ENCODE results near the gene KIF26B.

KIF26B gene

DNA sequence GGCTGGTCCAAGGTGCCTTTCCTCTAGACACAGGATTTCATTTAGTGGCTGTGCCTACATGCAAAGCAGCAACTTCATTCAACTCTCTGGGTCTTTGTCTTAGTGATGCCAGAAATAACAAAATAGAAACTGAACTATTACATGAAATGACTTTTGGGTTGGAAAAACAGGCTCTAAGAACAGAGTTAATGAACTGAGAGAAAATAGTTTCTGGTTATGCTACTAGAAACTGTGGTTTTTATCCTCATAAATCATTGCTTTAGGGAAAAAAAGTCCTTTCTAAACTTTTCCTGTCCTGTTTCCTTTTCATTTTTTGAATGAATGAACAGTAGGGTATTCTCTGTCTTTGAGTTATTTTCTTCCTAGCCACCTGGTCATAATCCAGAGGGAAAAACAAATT, 424.0 kb downstream of the KIF26B start:
- no peak for DNase-seq

- no peak for DNase-seq
Observed at GRCh38 chr1:245579881-245580280, 425.1 kb downstream of the KIF26B start.

DNA sequence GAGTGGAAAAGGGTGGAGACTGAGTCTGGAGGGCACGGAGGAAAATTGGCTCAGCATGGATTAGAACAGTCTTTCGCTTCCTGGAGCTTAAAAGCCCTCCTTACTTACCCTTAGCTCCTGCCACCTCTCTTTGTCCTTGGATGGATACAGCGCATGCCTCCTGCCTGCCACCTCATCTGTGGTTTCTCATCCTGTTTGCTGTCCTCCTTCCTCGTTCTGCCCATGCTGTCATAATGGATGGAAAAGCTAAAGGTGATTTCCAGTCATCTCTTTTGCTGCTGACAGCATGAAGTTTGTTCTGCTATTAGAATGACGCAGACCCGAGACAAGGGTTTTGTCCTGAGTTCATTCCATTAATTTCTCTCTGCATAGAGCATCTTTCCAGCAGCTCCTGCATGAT, 425.9 kb downstream of the KIF26B start:
- no peak for DNase-seq

DNA sequence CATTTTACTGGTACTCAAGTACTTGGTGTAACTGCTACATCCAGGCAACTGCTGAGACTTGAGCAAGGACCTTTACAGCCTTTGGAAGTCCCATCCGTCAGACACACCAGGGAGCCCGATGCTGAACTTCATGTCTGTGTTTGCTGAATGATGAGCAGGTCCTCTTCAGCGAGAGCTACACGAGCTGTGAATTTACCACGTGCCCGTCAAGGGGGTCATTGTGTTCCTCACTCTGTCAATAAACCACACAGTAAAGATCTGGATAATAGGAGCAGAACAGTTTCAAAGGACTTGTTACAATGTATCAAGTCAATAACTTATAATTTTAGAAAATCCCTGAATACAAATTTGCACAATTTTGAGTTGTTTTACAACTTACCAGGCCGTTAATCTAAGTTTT, 427.2 kb downstream of the KIF26B start:
- no peak for DNase-seq

DNA sequence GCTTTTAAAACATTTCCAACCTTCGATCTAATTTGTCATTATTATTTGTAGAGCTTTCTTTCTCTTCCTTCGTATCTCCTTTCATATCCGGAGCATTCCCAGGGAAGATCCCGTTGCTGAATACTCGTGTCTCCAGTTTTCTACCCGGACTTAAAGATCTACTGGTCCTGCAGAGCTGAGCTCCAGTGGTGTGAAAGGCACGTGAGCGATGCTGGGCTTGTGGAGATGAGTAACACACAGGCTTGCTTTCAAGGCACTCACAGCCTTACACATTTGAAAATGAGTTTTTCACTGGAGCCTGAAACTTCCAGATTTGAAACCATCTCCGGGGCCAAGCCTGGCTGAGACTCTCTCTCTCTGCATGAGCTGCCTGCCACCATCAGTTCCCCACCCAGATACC, 428.3 kb downstream of the KIF26B start:
- DNase-seq = no peak

DNA sequence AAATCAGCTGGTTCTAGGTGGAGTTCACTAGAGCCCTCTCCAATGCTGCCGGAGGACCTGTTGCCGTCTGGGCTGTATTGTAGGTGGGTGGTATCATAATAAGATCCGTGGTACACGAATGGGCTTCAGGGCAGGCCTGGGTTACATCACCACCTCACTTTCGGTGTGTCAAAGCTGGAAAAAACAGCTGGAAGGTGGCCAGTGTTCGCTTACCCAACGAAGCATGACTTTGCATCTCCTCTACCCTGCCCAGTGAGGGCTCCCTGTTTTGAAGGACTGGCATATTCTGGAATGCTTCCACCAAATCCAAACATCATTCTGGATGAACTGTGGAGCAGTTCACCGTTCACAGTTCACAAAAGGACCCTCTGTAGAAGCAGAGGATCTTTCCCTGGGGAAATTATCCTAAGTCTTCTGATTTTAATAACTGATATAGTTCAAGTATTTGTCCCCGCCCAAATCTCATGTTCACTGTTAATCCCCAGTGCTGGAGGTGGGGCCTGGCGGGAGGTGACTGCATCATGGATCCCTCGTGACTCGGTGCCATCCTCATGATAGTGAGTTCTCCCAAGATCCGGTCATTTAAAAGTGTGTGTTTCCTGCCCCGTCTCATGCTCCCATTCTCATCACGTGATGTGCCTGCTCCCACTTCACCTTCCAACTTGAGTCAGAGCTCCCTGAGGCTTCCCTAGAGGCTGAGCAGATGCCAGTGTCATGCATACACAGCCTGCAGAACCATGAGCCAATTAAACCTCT, 429.0 kb downstream of the KIF26B start:
- no peak for DNase-seq

- DNase-seq = no peak
Observed at GRCh38 chr1:245585252-245585959, 430.6 kb downstream of the KIF26B start.

DNA sequence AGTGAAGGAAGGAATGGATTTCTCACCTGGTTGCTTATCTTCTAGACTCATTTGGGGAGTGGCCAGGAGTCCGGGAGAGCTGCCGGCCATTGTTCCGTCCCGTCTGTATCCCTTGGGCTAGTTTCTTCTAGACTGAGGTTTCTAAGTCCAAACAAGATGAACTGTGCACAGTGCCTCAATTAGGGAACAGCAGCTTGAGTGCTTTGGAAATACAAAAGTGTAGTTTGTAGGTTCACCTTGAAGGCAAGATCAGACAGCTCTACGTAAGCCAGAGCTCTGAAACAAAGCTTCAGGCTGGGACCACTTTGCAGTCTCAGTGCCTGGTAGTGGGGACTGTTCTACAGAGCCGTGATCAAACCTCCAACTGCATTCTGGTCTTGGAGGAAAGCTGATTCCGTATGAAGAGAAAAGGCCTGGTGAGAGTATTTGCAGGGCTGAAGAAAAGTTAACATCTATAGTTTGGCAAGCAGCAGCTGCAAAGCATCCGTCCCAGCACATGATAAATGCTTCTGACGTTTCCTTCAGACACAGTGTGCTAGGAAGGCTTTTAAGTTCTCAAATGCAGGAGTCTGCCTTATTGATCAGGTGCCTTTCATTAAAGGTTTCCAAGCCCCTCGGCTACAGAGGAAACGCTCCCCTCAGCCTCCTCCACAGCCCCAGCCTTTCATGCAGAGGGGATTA, 432.8 kb downstream of the KIF26B start:
- DNase-seq = no peak

DNA sequence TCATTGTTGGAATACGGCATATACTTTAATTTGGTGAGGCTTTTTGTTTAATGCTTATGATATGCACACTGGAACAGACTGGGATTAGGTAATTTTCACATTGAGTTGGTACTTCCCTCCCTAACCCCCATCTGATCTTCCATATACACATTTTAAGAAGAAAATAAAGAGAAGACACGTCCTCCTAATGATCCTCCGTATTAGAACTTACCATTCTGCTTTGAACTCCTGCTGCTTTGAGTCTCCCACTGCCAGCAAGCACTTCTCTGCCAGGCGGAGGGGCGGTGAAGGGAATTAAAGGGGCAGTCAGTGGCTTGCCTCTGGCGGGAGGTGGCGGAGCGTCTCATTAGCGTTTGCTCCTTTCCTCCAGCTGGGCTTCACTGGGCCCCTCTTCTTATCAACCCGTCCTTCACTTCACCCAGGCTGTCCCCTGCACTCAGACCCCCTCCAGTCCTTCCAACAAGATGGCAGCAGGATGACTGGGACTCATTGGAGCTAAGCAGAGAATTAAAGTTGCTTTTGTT, 433.4 kb downstream of the KIF26B start:
- no peak for DNase-seq

DNA sequence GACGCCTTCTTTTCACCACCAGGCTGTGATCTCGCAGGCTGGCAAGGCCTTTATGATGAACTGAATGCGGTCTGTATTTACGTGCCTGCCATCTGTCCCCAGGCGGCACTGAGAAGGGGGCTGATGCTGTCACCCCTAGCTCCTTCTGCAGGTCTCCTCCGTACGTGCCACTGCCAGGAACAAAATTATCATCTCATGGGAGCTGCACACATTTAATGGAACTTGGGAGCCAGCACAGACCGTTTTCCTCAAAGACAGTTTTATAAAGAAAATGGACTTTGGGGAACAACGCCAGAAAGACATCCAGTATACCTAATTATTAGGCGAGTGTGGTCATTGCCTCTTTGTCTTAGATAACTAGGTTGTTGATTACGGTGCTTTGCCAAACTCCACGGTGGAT, 434.5 kb downstream of the KIF26B start:
- DNase-seq = no peak

DNA sequence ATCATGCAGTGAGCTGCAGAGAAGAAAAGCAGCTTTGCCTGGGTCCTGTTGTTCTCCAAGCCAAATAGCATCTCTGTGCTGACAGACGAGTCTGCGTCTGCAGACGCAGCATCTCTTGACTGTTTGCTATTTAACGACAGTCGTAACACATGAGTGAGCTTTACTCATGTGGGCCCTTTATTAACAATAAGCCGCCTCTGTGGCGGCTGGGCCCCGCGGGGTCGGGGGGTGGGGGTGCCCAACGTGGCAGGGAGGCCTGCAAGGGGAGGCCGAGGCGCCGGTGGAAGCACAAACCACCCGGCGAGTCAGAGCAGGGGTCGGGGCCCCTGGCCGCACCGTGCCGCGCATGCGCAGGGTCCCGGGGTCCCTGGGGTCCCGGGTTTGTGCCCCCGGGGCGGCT, 435.1 kb downstream of the KIF26B start:
- DNase-seq = no peak

- DNase-seq = no peak
Observed at GRCh38 chr1:245590726-245591125, 435.9 kb downstream of the KIF26B start.

DNA sequence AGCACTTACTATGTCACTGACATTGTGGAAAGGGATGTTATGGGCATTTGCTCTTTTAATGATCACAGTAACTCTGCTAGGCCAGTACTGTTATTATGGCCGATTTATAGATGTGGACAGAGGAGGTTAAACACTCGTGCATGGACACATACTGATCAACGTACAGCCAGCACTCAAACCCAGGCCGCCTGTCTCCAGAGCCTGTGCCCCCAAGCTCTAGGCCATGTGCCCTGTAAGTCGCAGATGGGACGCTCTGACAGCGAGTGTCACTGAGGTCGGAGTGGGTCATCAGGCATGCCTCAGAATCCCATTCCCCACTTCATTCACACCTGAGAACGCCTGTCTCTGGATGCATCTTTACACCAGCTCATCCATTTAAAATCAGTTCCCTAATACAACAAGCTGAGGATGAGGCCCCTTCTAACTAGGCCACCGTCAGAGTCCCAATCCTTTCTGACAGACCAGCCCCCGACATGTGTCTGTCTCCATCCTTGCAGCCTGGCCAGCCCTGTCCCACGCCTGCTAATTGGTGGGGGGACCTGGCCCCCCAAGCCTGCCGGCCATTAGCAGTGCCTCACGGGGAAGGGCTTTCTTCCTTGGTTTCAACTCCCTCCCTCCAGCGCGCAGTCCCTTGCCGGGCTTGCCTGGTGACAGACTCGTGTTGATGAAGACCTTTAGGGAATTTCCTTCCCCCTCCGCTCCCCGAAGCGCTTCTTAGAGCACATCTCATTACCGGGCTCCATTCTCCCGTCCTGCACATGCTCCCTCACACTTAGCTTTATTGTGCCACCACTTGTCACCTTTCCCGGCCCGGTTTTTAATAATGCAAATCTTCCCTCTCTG, 436.8 kb downstream of the KIF26B start:
- DNase-seq = no peak

DNA sequence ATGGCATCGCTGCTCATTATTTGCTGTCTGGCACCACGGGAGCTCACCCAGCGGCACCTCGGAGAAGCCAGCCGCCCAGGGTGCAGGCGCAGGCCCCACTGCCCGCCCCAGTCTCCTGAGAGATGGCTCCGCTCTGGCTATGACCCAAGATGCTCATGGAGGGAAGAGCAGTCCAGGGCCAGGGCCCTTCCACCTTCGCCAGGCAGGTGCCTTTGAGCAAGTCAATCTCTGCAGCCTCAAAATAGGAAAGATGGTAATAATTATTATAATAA, 437.3 kb downstream of the KIF26B start:
- DNase-seq = no peak

- no peak for DNase-seq
Observed at GRCh38 chr1:245598524-245599305, 443.9 kb downstream of the KIF26B start.

- no peak for DNase-seq
Observed at GRCh38 chr1:245599371-245600174, 444.8 kb downstream of the KIF26B start.

- DNase-seq = no peak
Observed at GRCh38 chr1:245600658-245601057, 445.9 kb downstream of the KIF26B start.

DNA sequence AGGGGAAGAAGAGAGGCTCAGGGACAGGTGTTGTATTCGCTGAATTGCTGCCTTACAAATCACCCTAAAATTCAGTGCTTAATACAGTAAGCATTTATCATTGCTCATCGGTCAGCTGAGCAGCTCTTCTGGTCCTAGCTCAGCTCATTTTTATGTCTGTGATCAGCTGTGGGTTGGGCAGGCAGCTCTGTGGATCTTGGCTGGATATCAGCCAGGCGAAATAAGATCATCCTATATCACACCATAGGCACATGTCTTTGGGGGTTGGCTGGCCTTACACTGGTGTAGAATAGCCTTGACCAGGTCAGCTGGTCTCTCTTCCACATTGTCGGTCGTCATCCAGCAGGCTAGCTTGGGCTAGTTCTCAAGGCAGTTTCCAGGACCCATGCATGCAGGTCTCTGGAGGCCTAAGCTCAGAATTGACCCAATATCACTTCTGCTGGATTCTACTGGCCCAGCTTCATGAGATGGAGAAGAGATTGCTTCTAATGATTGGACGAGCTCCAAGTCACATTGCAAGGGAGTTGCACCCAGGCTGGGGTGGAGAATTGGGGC, 448.6 kb downstream of the KIF26B start:
- DNase-seq = no peak

GRCh38 chr1:245604979-245605378, 450.2 kb downstream of the KIF26B start:
- no peak for DNase-seq

- DNase-seq = no peak
Observed at GRCh38 chr1:245605480-245606156, 450.8 kb downstream of the KIF26B start.
